Fibroblast of lung (primary cell): ENCODE measurements around the gene NFATC2. TPM values are rescaled to one million over a fixed set of nuclear protein-coding genes. Genes with fewer than 3 reads are reported as not detected.

Experiments used
- DNase-seq, 2 donors: peaks; one replicate each; pipeline versions ENCODE4 v3.0.0 to v3.0.0-alpha.2; 2010; ENCODE audit warnings: low read depth in 2 of 2
- H2AFZ ChIP-seq: 2 replicates; pipeline ENCODE4 v1.5.1; 2012; ENCODE audit warnings: low read length, control low read depth, inconsistent platforms
- H3K27ac ChIP-seq: 2 replicates; pipeline ENCODE4 v1.5.1; 2011; ENCODE audit warnings: low read length, control low read depth; ENCODE audit not compliant: insufficient read depth
- H3K27me3 ChIP-seq: 2 replicates; pipeline ENCODE4 v1.5.1; 2011; ENCODE audit warnings: mild to moderate bottlenecking, low read length; ENCODE audit not compliant: control insufficient read depth, insufficient read depth
- H3K36me3 ChIP-seq: 2 replicates; pipeline ENCODE4 v1.5.1; 2011; ENCODE audit warnings: low read length; ENCODE audit not compliant: control insufficient read depth, insufficient read depth
- H3K4me1 ChIP-seq: 2 replicates; pipeline ENCODE4 v1.5.1; 2011; ENCODE audit warnings: low read length; ENCODE audit not compliant: control insufficient read depth, insufficient read depth; ENCODE audit errors: extremely low read depth
- H3K4me2 ChIP-seq: 2 replicates; pipeline ENCODE4 v1.5.1; 2011; ENCODE audit warnings: low read length, control low read depth; ENCODE audit not compliant: insufficient read depth; ENCODE audit errors: extremely low read depth
- H3K4me3 ChIP-seq, 4 experiments: fragments of 200-600 bp in 1 of 4; sonication (generic) in 1 of 4; replicated peaks in 1 of 4; 2 replicates each; pipeline ENCODE4 v1.5.1; 2011 to 2016; ENCODE audit warnings: low read length in 4 of 4, low read depth in 3 of 4, mild to moderate bottlenecking in 3 of 4, control low read depth in 2 of 4, inconsistent platforms in 1 of 4, mixed read lengths in 1 of 4; ENCODE audit not compliant: insufficient read depth in 1 of 4; ENCODE audit errors: control extremely low read depth in 1 of 4
- H3K79me2 ChIP-seq: 2 replicates; pipeline ENCODE4 v1.5.1; 2012; ENCODE audit warnings: mild to moderate bottlenecking, low read length, inconsistent platforms; ENCODE audit not compliant: control insufficient read depth, insufficient read depth
- H3K9ac ChIP-seq: 2 replicates; pipeline ENCODE4 v1.5.1; 2011; ENCODE audit warnings: mild to moderate bottlenecking, low read length, control low read depth; ENCODE audit not compliant: insufficient read depth
- H3K9me3 ChIP-seq: 2 replicates; pipeline ENCODE4 v1.5.1; 2012; ENCODE audit warnings: low read depth, low read length; ENCODE audit not compliant: control insufficient read depth, insufficient read depth
- H4K20me1 ChIP-seq: 2 replicates; pipeline ENCODE4 v1.5.1; 2011; ENCODE audit warnings: low read length; ENCODE audit not compliant: control insufficient read depth, insufficient read depth; ENCODE audit errors: extremely low read depth
- CTCF ChIP-seq, 2 donors: IDR thresholded peaks in 1 of 2; conservative IDR thresholded peaks in 1 of 2; 1 replicate in 1 of 2; 2 replicates in 1 of 2; pipeline ENCODE4 v1.5.1; 2011 to 2012; ENCODE audit warnings: low read length in 2 of 2, control low read depth in 1 of 2, inconsistent platforms in 1 of 2, low read depth in 1 of 2, mild to moderate bottlenecking in 1 of 2
- EZH2 ChIP-seq: IDR thresholded peaks from 2 replicates; pipeline ENCODE4 v1.5.1; 2012; ENCODE audit warnings: low read length, control low read depth, mild to moderate bottlenecking; ENCODE audit errors: missing control alignments
- polyA plus RNA-seq, 2 donors: library from polyadenylated mRNA; depleted of rRNA in 1 of 2; stranded (reverse) in 1 of 2; unstranded in 1 of 2; fragments of >200 nt; gene quantifications; 2 replicates each; pipeline ENCODE4 v1.2.1, GENCODE V29; 2011 to 2012; ENCODE audit warnings: missing spikeins in 1 of 2
- total RNA-seq: library from RNA; depleted of rRNA; stranded (reverse); fragments of >200 nt; gene quantifications from 2 replicates; pipeline ENCODE4 v1.2.1, GENCODE V29; 2014

NFATC2 gene
- total and polyA plus RNA-seq, 2 donors (not counting 1 experiment from before 2014, with no cell fraction given): 0.50 to 1.2 TPM

GRCh38 chr20:51404297-51405060 is 138.0 kb downstream of the NFATC2 start:
- DNase-seq: peak in 1 of 2 donors; percentile 57
- H3K4me1 ChIP-seq: no peaks in the 10 kb centered on the region
- H3K27ac ChIP-seq: no peak overlapping the region
- H3K4me3 ChIP-seq: no peak overlapping the region
- H3K79me2 ChIP-seq: no peaks in the 10 kb centered on the region
- H2AFZ ChIP-seq: no peak overlapping the region
- no peaks in the 10 kb centered on the region for H4K20me1 ChIP-seq
- H3K27me3 ChIP-seq: no peaks in the 10 kb centered on the region
- no peak overlapping the region for H3K9ac ChIP-seq
- H3K9me3 ChIP-seq: no peaks in the 10 kb centered on the region
- H3K4me2 ChIP-seq: no peak overlapping the region
- H3K36me3 ChIP-seq: no peaks in the 10 kb centered on the region
- TF ChIP-seq EZH2 (no peak), CTCF (conservative IDR thresholded peaks at IDR 0.05 in 1 of 2, IDR thresholded peaks at IDR 0.05 in 1 of 2; ENCODE audit: low read depth in 1 of 2, low read length in 2 of 2) (no peak)

- H3K36me3 ChIP-seq: no peaks in the 10 kb centered on the region
- TF ChIP-seq CTCF (conservative IDR thresholded peaks at IDR 0.05 in 1 of 2, IDR thresholded peaks at IDR 0.05 in 1 of 2; ENCODE audit: low read depth in 1 of 2, low read length in 2 of 2) (no peak), EZH2 (no peak)
These were observed 138.9 kb downstream of the NFATC2 start for GRCh38 chr20:51403466-51404220.

GRCh38 chr20:51402201-51402600 is 140.3 kb downstream of the NFATC2 start:
- DNase-seq: peak; percentile 67
- Histone ChIP-seq H3K4me3 (no peak overlapping the region), H3K4me2 (no peak overlapping the region)

More at GRCh38 chr20:51403466-51404220, 138.9 kb downstream of the NFATC2 start:
- H3K4me2 ChIP-seq: no peak overlapping the region
- no peak for DNase-seq
- no peaks in the 10 kb centered on the region for H3K4me1 ChIP-seq
- no peaks in the 10 kb centered on the region for H4K20me1 ChIP-seq
- no peaks in the 10 kb centered on the region for H3K27me3 ChIP-seq
- H3K4me3 ChIP-seq: no peak overlapping the region
- no peaks in the 10 kb centered on the region for H3K79me2 ChIP-seq
- no peak overlapping the region for H2AFZ ChIP-seq
- H3K27ac ChIP-seq: no peak overlapping the region
- no peak overlapping the region for H3K9ac ChIP-seq
- no peaks in the 10 kb centered on the region for H3K9me3 ChIP-seq

More at GRCh38 chr20:51402201-51402600, 140.3 kb downstream of the NFATC2 start:
- Histone ChIP-seq H2AFZ (no peak overlapping the region), H3K27me3 (no peaks in the 10 kb centered on the region), H3K9me3 (no peaks in the 10 kb centered on the region), H3K27ac (no peak overlapping the region), H3K9ac (no peak overlapping the region), H3K79me2 (no peaks in the 10 kb centered on the region), H3K36me3 (no peaks in the 10 kb centered on the region), H4K20me1 (no peaks in the 10 kb centered on the region), H3K4me1 (no peaks in the 10 kb centered on the region)
- TF ChIP-seq EZH2 (no peak), CTCF (conservative IDR thresholded peaks at IDR 0.05 in 1 of 2, IDR thresholded peaks at IDR 0.05 in 1 of 2; ENCODE audit: low read depth in 1 of 2, low read length in 2 of 2) (no peak)
